Skeletal muscle tissue (tissue), 4 donors: ENCODE data around the gene HTT. TPM values are rescaled to one million over a fixed set of nuclear protein-coding genes. Genes with fewer than 3 reads are reported as not detected.

ENCODE experiments used
- H3K27ac ChIP-seq: one replicate; pipeline ENCODE4 v1.7.0; 2013; ENCODE audit warnings: mild to moderate bottlenecking, low read depth, low read length, inconsistent platforms
- H3K27me3 ChIP-seq, 3 donors: one replicate each; pipeline ENCODE4 v1.7.0; 2013; ENCODE audit warnings: low read length in 3 of 3; ENCODE audit not compliant: control insufficient read depth in 3 of 3, insufficient read depth in 3 of 3
- H3K36me3 ChIP-seq, 3 donors: one replicate each; pipeline ENCODE4 v1.7.0; 2013; ENCODE audit warnings: low read length in 3 of 3; ENCODE audit not compliant: control insufficient read depth in 3 of 3, insufficient read depth in 3 of 3
- H3K4me1 ChIP-seq, 3 donors: one replicate each; pipeline ENCODE4 v1.7.0; 2013; ENCODE audit warnings: low read length in 3 of 3, mild to moderate bottlenecking in 3 of 3; ENCODE audit not compliant: control insufficient read depth in 3 of 3, insufficient read depth in 3 of 3
- H3K4me3 ChIP-seq, 3 donors: one replicate each; pipeline ENCODE4 v1.7.0; 2013; ENCODE audit warnings: low read length in 3 of 3
- H3K9ac ChIP-seq, 3 donors: one replicate each; pipeline ENCODE4 v1.7.0; 2013; ENCODE audit warnings: low read length in 3 of 3, mild to moderate bottlenecking in 3 of 3, moderate library complexity in 2 of 3, low read depth in 1 of 3
- H3K9me3 ChIP-seq, 3 donors: one replicate each; pipeline ENCODE4 v1.7.0; 2013; ENCODE audit warnings: low read length in 3 of 3; ENCODE audit not compliant: control insufficient read depth in 3 of 3
- total RNA-seq: library from RNA; depleted of rRNA; stranded (reverse); fragments of >200 nt; gene quantifications from one replicate; pipeline ENCODE4 v1.2.3, GENCODE V29; 2014
- donor health status: Osteomylitis.

Gene HTT
- total RNA-seq: 43.8 TPM

- H3K4me3 ChIP-seq: peak within 1 kb of the TSS; percentile 92 to 95 (median 92)
- no peaks in the 10 kb centered on the region for H3K9me3 ChIP-seq
- H3K27ac ChIP-seq: peak within 1 kb of the TSS; percentile 87
- H3K4me1 ChIP-seq: peaks cover 9 to 25% (median 19%) of the 10 kb centered on the region in 3 donors
- H3K27me3 ChIP-seq: no peaks in the 10 kb centered on the region
- peak within 1 kb of the TSS; percentile 85 to 92 (median 86) for H3K9ac ChIP-seq
- no peaks in the 10 kb centered on the region for H3K36me3 ChIP-seq
Observed at GRCh38 chr4:3074078-3074845, at the start of gene HTT, which contains the start of gene HTT-AS. Gene HTT (plus strand): TSS chr4:3074681. CDS start chr4:3074826, 145 bp downstream. Gene HTT-AS (minus strand): TSS chr4:3074538.

GRCh38 chr4:3025881-3026280, 48.6 kb upstream of the HTT start:
- Histone ChIP-seq H3K4me1 (no peaks in the 10 kb centered on the region), H3K9ac (no peak overlapping the region), H3K4me3 (no peak overlapping the region), H3K27me3 (no peaks in the 10 kb centered on the region), H3K9me3 (no peaks in the 10 kb centered on the region), H3K27ac (no peak overlapping the region), H3K36me3 (no peaks in the 10 kb centered on the region)

- no peaks in the 10 kb centered on the region for H3K27me3 ChIP-seq
- H3K36me3 ChIP-seq: no peaks in the 10 kb centered on the region
- no peaks in the 10 kb centered on the region for H3K4me1 ChIP-seq
- H3K9ac ChIP-seq: no peak overlapping the region
- no peaks in the 10 kb centered on the region for H3K9me3 ChIP-seq
- no peak overlapping the region for H3K27ac ChIP-seq
- H3K4me3 ChIP-seq: no peak overlapping the region
Observed at GRCh38 chr4:3026540-3026939, 47.9 kb upstream of the HTT start.

- no peak overlapping the region for H3K27ac ChIP-seq
- no peaks in the 10 kb centered on the region for H3K9me3 ChIP-seq
- H3K4me1 ChIP-seq: no peaks in the 10 kb centered on the region
Observed at GRCh38 chr4:3029464-3029863, 45.0 kb upstream of the HTT start.

GRCh38 chr4:3030566-3031356, 43.7 kb upstream of the HTT start:
- Histone ChIP-seq H3K9ac (no peak overlapping the region), H3K27me3 (peaks cover 0 to 3% (median 0%) of the 10 kb centered on the region in 3 donors), H3K27ac (no peak overlapping the region), H3K9me3 (no peaks in the 10 kb centered on the region), H3K4me1 (no peaks in the 10 kb centered on the region), H3K36me3 (no peaks in the 10 kb centered on the region), H3K4me3 (no peak overlapping the region)

More at GRCh38 chr4:3029464-3029863, 45.0 kb upstream of the HTT start:
- no peak overlapping the region for H3K4me3 ChIP-seq
- H3K9ac ChIP-seq: no peak overlapping the region
- no peaks in the 10 kb centered on the region for H3K36me3 ChIP-seq
- H3K27me3 ChIP-seq: peaks cover 0 to 3% (median 0%) of the 10 kb centered on the region in 3 donors

GRCh38 chr4:3031357-3032082, 43.0 kb upstream of the HTT start:
- Histone ChIP-seq H3K4me1 (no peaks in the 10 kb centered on the region), H3K27me3 (peaks cover 0 to 3% (median 0%) of the 10 kb centered on the region in 3 donors), H3K36me3 (no peaks in the 10 kb centered on the region), H3K9ac (no peak overlapping the region), H3K4me3 (no peak overlapping the region), H3K27ac (no peak overlapping the region), H3K9me3 (no peaks in the 10 kb centered on the region)

GRCh38 chr4:3034231-3034630, 40.2 kb upstream of the HTT start:
- H3K9ac ChIP-seq: no peak overlapping the region
- H3K27ac ChIP-seq: no peak overlapping the region
- no peaks in the 10 kb centered on the region for H3K36me3 ChIP-seq
- H3K27me3 ChIP-seq: peaks cover 0 to 3% (median 0%) of the 10 kb centered on the region in 3 donors
- H3K4me1 ChIP-seq: peaks cover 11 to 17% (median 13%) of the 10 kb centered on the region in 3 donors
- H3K9me3 ChIP-seq: no peaks in the 10 kb centered on the region
- H3K4me3 ChIP-seq: no peak overlapping the region

GRCh38 chr4:3035249-3035648, 39.2 kb upstream of the HTT start:
- Histone ChIP-seq H3K27ac (no peak overlapping the region), H3K4me3 (no peak overlapping the region), H3K9ac (no peak overlapping the region), H3K9me3 (no peaks in the 10 kb centered on the region), H3K27me3 (peaks cover 0 to 3% (median 0%) of the 10 kb centered on the region in 3 donors), H3K36me3 (no peaks in the 10 kb centered on the region), H3K4me1 (peaks cover 11 to 17% (median 13%) of the 10 kb centered on the region in 3 donors)

GRCh38 chr4:3035674-3036073, 38.8 kb upstream of the HTT start:
- Histone ChIP-seq H3K27ac (no peak overlapping the region), H3K9ac (no peak overlapping the region), H3K9me3 (no peaks in the 10 kb centered on the region), H3K4me3 (no peak overlapping the region), H3K4me1 (peaks cover 11 to 18% (median 13%) of the 10 kb centered on the region in 3 donors), H3K36me3 (no peaks in the 10 kb centered on the region), H3K27me3 (peaks cover 0 to 3% (median 0%) of the 10 kb centered on the region in 3 donors)
